Measurements from ENCODE around the gene INCENP. TPM values are rescaled to one million over a fixed set of nuclear protein-coding genes. Genes with fewer than 3 reads are reported as not detected.

The INCENP gene
- total RNA-seq, 2 donors from 2014 or later, result 35.1 to 93.4 TPM

DNA sequence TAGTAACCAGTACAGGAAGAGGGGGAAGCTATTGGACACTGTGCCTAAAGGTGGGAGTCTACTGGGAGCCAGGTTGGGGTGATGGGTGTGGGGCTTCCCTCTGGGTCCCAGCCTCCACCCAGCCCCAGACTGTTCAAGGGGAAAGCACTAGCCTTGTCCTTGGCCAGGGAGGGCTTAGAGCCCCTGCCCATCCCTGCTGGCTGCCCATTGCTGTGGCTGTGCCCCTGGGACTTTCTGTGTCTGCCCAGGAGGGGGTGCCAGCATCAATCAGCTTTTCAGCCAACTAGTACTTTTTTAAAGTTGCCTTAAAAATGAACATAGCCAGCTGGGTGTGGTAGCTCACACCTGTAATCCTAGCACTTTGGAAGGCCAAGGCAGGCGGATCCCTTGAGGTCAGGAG is 19.9 kb downstream of the INCENP start:
- Histone ChIP-seq H3K9ac (ENCODE audit: low read depth in 2 of 2, low read length in 2 of 2) (no peak overlapping the region), H3K27ac (no peak overlapping the region), H3K36me3 (peaks cover 10% of the 10 kb centered on the region), H3K9me3 (no peaks in the 10 kb centered on the region), H3K4me3 (no peak overlapping the region), H3K27me3 (no peaks in the 10 kb centered on the region), H3K4me1 (no peaks in the 10 kb centered on the region)
- TF ChIP-seq, protein P1, sequence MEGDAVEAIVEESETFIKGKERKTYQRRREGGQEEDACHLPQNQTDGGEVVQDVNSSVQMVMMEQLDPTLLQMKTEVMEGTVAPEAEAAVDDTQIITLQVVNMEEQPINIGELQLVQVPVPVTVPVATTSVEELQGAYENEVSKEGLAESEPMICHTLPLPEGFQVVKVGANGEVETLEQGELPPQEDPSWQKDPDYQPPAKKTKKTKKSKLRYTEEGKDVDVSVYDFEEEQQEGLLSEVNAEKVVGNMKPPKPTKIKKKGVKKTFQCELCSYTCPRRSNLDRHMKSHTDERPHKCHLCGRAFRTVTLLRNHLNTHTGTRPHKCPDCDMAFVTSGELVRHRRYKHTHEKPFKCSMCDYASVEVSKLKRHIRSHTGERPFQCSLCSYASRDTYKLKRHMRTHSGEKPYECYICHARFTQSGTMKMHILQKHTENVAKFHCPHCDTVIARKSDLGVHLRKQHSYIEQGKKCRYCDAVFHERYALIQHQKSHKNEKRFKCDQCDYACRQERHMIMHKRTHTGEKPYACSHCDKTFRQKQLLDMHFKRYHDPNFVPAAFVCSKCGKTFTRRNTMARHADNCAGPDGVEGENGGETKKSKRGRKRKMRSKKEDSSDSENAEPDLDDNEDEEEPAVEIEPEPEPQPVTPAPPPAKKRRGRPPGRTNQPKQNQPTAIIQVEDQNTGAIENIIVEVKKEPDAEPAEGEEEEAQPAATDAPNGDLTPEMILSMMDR (IDR thresholded peaks at IDR 0.05), result no peak
- intact Hi-C loops (cut with DNase I), result no loop called here
- peak; percentile 16 for DNase-seq

DNA sequence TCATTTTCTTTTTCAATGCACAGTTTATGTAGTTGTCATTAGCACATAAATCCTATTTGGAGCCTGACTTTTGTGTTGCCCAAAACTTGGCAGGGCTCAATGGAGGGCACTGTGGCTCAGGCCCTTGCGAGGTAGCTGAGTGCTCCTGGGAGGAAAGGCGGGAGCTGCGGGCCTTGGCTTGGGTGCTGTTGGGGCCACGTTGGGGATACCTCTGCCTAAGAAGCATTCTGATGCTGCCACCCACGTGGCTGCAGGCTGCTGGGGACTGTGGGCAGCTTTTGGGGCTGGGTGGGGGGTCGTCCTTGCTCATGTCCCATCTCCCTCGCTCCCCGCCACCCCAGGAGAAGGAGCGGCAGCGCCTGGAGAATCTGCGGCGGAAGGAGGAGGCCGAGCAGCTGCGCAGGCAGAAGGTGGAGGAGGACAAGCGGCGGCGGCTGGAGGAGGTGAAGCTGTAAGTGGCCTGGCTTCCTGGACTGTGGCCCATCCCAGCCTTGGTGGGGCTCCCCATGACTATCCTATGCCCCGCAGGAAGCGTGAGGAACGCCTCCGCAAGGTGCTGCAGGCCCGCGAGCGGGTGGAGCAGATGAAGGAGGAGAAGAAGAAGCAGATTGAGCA is 20.9 kb downstream of the INCENP start:
- Histone ChIP-seq H3K36me3 (peaks cover 10% of the 10 kb centered on the region), H3K9me3 (no peaks in the 10 kb centered on the region), H3K9ac (ENCODE audit: low read depth in 2 of 2, low read length in 2 of 2) (no peak overlapping the region), H3K4me1 (no peaks in the 10 kb centered on the region), H3K27ac (no peak overlapping the region), H3K27me3 (no peaks in the 10 kb centered on the region), H3K4me3 (no peak overlapping the region)
- TF ChIP-seq, protein P1 (IDR thresholded peaks at IDR 0.05), result no peak
- DNase-seq, result peak; percentile 15
- intact Hi-C loops (cut with DNase I), result no loop called here

DNA sequence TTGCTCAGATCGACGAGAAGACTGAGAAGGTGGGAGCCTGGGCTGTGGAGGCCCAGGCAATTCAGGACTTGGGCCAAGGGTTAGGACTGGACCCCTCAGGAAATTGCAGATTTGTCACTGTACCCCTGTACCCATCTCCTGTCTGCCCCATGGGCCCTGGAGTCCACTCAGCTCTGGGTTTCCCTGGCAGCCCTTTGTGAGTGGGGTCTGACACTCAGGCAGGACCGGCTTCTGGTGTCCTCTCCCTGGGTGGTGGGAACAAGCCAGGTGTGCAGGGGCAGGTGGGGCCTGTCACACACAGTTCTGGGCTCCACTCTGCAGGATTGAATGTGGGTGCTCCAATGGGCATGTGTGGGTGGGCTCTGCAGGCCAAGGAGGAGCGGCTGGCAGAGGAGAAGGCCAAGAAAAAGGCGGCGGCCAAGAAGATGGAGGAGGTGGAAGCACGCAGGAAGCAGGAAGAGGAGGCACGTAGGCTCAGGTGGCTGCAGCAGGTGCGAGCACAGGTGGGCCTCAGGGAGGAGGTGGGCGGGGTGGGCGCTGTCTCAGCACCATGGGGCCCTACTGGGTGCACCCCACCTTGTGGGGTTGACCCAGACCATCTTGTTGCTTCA is 21.6 kb downstream of the INCENP start:
- Histone ChIP-seq H3K27ac (no peak overlapping the region), H3K4me3 (no peak overlapping the region), H3K27me3 (no peaks in the 10 kb centered on the region), H3K36me3 (peaks cover 7% of the 10 kb centered on the region), H3K9me3 (no peaks in the 10 kb centered on the region), H3K4me1 (no peaks in the 10 kb centered on the region), H3K9ac (ENCODE audit: low read depth in 2 of 2, low read length in 2 of 2) (no peak overlapping the region)
- TF ChIP-seq, protein P1 (IDR thresholded peaks at IDR 0.05), result no peak
- intact Hi-C loops (cut with DNase I), result no loop called here
- peak; percentile 13 for DNase-seq

DNA sequence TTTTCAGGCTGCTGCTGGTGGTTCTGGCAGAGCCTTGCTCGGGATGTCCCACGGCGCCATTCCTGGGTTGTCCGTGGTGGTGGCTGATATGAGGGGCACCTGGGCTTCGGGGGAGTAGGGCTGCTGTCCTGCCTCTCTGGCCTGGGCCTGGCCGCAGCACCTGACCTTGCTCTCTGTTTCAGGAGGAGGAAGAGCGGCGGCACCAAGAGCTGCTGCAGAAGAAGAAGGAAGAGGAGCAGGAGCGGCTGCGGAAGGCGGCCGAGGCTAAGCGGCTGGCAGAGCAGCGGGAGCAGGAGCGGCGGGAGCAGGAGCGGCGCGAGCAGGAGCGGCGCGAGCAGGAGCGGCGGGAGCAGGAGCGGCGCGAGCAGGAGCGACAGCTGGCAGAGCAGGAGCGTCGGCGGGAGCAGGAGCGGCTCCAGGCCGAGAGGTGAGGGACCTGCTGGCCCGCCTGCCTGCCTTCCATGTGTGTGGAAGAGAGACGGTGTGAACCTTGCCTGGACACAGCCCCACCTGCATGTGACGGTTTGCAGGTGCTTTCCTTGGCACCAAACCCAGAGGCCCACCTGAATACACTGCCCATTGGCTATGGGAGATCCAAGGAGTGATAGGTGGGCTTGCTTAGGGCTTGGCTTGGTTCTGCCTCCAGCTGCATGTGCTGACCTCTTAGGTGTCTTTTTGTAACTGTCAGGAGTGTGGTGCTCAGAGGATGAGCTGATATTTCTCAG is 22.8 kb downstream of the INCENP start:
- TF ChIP-seq, protein P1 (IDR thresholded peaks at IDR 0.05), result no peak
- no peak overlapping the region for H3K27ac ChIP-seq
- DNase-seq, result no peak
- no peaks in the 10 kb centered on the region for H3K9me3 ChIP-seq
- no peaks in the 10 kb centered on the region for H3K27me3 ChIP-seq
- intact Hi-C loops (cut with DNase I), result no loop called here
- H3K4me3 ChIP-seq, result no peak overlapping the region
- no peaks in the 10 kb centered on the region for H3K4me1 ChIP-seq
- no peak overlapping the region for H3K9ac ChIP-seq (ENCODE audit: low read depth in 2 of 2, low read length in 2 of 2)
- H3K36me3 ChIP-seq, result no peaks in the 10 kb centered on the region

DNA sequence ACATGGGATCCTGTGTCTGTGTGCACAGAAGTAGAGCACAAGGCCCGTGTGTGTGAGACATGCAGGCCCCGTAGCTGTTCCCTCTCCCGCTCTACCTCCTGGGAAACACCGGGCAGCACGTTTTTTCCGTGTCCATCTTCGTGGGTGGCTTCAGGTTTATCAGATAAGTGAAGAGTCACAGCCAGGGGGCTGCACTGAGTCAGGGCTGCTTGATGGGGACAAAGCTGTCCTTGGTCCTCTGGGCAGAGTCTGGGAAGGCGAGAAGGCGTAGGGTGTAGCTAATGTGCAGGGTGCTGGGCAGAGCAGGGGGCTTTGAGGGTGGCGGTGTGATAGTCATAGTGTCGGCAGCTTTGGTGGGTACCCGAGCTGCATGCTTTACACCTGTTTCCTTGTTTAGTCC is 23.7 kb downstream of the INCENP start:
- intact Hi-C loops (cut with DNase I), result no loop called here
- TF ChIP-seq, protein P1 (IDR thresholded peaks at IDR 0.05), result no peak
- Histone ChIP-seq H3K27ac (no peak overlapping the region), H3K9ac (ENCODE audit: low read depth in 2 of 2, low read length in 2 of 2) (no peak overlapping the region), H3K27me3 (no peaks in the 10 kb centered on the region), H3K36me3 (no peaks in the 10 kb centered on the region), H3K4me1 (no peaks in the 10 kb centered on the region), H3K9me3 (no peaks in the 10 kb centered on the region), H3K4me3 (no peak overlapping the region)
- DNase-seq, result no peak
